HG02973 (cell line): Measurements from ENCODE around the gene RRN3.
"Not testable (repeated sequence)": the region's sequence is repeated elsewhere in the genome, so short reads cannot be mapped to it uniquely, and the experiment has no call there.

Source experiments
- ATAC-seq: cut with Tn5 transposase; IDR thresholded peaks from one replicate; pipeline ENCODE4 v1.9.1; 2021; ENCODE audit warnings: moderate library complexity; ENCODE audit not compliant: unreplicated experiment

The RRN3 gene

DNA sequence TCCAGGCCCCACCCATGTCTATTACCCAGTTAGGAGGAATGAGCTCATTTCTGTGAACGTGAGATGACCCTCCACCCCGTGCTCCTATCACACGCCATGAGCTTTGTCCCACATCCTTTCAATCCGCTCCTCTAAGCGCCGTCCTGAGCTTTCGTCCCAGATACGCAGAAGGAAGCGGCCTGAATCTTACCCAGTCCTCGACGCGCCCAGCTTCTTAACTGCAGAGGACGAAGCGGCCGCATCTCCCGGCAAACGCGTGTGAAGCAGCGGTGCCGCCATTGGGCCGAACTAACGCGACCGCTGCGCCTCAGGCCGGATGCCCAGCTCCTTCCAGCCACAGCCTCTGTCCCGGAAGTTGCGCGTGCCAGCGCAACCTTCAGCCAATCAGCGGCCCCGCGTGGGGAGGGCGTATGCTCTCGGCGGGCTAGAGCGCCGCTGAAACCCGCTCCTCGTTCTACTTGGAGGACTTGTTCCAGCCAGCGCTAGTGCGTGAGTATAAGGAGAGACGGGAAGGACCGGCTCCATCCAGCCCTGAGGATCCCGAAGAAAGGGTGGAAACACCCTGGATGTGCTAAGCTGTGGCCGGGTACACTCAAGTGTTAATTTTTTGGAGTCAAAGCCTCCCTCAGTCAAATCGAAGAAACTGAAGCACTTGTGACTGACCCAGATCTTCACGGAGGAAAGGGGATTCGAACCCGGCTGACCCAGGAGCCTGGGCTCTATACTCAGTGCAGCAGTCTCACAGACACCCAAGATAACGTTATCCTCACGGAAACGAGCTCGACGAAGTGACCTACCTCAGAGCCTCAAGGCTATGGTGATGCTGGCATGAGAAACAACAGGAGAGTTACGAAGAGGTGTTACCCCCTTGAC lies at the start of gene RRN3:
TSS of gene RRN3 (minus strand) at position 318 of the 873 bp plus-strand sequence. CDS start at position 279, 39 bp downstream.
- ATAC-seq: peak; percentile 96

- not testable (repeated sequence) for ATAC-seq
These were observed 49.6 kb upstream of the RRN3 start for GRCh38 chr16:15143601-15144091.

DNA sequence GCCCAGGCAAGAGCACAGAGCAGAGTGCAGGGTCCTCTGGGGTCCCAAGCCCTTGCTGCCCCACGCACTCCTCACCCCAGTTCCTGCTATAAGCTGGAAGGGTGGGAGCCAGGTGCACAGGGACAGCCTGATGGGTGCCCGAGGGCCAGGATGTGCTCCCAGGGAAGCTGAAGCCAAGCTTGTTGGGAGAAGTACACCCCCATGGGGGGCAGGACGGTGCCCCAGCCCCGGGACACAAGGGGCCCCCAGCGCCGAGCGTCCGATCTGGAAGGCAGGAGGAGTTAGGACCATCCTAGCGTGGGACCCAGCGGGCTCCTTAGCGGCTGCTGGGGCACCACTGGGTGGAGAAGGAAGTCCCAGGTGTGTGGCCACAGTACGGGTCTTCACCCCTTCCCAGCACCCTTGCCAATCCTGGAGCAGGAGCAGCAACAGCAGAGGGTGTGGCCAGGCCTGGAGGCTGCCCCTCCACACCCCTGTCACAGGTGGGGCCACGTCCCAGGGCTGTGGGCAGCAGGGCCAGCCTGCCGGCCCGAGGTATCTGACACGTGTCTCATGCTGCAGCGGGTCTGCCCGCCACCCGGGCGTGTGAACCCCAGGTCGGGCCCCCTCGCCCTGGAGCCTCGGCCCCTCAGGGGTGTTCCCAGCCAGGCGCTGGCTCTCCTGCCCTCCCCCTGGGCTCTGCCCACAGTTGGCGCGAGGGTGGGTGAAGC lies 49.0 kb upstream of the RRN3 start:
- not testable (repeated sequence) for ATAC-seq

- ATAC-seq: not testable (repeated sequence)
These were observed 48.2 kb upstream of the RRN3 start for GRCh38 chr16:15142107-15142890.

DNA sequence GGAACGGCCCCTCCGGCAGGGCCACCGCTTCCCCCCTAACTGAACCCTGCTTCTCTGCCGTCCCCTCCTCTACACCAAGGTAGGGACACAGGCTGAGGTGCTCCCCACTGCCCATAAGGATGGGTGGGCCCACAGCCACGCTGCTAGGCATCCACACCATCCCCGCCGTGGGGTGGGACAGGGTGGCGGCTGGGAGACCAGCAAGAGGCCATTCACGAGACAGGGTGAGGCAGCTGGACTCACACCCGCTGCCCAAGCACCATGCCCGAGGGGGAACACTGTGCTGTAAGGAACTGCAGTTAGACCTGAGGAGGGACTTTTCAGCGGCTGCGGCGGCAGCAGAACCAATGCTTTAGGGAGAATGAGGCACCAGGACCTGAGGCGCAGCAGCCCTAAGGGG lies 47.5 kb upstream of the RRN3 start:
- no peak for ATAC-seq

DNA sequence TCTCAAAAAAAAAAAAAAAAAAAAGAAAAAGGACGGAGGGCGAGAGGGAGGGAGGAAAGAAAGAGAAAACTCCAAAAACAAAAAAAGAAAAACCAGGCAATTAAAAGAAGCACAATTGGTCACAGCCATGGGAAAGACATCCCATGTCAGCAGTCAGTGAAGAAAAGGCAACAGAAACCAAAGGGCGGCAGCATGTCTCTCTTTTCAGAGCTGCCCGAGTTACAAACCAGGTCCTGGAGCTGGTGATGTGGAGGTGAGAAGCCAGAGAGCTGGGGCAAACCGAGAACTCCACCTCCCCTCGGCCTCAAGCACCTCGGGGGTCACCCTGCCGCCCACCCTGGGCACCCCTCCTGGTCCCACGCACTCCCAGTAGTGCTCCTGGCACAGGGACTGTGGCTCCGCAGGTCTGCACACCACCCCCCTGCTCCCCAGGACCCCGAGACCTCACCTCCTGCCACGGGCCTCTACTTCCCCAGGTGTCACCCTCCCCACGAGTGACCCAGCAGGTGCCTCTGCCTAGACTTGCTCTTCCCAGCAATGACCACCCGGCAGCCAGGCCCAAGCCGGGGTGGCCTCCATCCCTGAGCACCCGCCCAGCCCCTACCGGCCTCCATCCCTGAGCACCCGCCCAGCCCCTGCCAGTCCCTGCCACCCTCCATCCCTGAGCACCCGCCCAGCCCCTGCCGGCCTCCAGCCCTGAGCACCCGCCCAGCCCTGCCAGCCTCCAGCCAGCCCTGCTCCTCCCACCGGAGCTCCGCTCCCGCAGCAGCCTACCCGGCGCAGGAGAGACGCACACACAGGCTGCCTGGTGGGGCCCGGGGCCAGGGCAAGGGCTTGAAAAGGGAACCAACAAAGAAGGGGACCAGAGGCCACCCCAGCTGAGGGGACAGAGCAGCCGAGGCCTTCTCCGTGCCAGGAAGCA lies 46.6 kb upstream of the RRN3 start:
- ATAC-seq: not testable (repeated sequence)

GRCh38 chr16:15137514-15137913 lies 43.4 kb upstream of the RRN3 start:
- ATAC-seq: not testable (repeated sequence)

GRCh38 chr16:15135483-15136360 lies 41.6 kb upstream of the RRN3 start:
- ATAC-seq: not testable (repeated sequence)

GRCh38 chr16:15134752-15135482 lies 40.8 kb upstream of the RRN3 start:
- ATAC-seq: not testable (repeated sequence)

DNA sequence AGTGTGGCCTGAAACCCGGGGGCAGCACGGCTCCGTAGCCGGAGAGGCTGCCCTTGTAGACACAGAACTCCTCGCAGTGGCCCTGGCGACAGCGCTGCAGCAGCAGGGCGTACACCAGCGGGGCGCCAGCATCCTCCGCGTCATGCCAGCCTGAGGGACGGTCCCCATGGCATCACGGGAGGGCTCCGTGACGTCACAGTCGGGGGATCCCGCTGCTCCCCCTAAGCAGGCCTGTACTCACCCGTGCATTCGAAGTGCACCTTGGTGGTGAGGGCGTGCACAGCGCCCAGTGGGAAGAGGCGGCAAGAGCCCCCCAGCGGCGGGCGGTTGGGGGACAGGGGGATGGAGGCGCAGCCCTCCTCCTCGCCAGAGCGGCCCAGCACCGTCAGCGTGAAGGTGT lies 39.5 kb upstream of the RRN3 start:
- ATAC-seq: not testable (repeated sequence)

GRCh38 chr16:15132719-15133428 lies 38.8 kb upstream of the RRN3 start:
- ATAC-seq: not testable (repeated sequence)

DNA sequence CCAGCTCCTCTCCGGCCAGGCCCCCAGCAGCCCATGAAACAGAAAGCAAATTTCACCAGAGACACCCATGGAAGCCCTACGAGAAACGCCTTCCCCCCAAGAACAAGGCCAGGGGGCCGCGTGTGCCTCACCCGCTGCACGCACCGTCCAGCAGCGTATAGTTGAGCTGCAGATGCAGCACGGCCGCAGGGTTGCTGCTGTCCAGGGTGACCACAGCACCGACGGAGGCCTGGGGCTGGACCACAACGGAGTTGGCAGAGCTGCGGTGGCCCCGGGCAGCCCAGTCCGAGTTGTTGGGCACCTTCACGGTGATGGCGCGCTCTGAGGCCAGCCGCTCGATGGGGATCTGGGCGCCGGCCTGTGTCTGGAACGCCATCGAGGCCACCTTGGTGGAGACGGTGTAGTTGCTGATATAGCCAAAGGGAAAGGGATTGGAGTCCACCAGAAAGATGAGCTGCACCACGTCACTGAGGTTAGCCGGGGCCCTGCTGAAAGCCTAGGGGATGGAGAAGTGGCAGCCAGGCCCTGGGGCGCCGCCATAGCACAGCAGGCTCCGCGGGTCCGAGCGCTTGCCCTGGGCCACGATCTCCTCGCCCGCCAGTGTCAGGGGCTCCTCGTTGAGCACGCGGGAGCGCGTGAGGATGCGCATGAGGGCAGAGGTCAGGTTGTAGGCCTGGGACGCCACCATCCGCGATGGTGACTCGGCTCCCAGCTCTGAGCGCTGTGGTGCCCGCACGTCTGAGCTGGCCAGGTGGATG lies 37.0 kb upstream of the RRN3 start:
- not testable (repeated sequence) for ATAC-seq

- ATAC-seq: not testable (repeated sequence)
These were observed 36.3 kb upstream of the RRN3 start for GRCh38 chr16:15130256-15130932.

DNA sequence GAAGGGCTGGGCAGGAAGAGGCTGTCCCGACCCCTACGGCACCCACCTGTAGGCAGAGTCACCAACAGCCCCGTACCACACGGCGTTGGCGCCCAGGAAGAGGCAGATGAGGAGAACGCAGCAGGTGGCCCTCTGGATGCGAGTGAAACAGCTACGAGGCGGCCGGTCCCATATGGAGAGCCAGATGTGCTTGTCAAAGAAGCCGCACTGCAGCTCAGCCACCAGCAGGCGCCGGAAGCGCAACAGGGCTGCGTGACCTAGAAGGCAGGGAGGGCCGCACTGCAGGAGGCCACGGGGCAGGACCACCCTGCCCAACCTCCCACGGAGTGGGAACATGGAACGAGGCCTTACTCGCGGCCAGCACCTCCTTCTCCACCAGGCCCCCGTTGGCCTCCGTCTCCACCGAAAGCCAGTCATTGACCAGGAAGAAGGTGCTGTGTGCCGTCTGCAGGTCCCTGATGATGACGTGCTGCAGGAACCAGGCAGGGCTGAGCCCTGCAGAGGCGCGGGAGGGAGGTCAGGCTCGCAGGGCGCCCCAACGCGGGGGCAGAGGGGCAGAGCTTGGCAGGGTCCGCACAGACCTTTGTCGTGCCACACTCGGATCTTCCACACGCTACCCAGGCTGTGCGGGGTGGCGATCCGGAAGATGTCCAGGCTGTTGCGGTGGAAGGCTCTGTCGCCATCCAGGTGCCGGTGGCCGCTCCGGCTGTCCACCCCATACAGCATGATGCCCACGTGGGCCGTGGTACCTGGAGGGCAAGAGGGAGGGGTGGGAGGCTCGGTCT lies 33.8 kb upstream of the RRN3 start:
- not testable (repeated sequence) for ATAC-seq

DNA sequence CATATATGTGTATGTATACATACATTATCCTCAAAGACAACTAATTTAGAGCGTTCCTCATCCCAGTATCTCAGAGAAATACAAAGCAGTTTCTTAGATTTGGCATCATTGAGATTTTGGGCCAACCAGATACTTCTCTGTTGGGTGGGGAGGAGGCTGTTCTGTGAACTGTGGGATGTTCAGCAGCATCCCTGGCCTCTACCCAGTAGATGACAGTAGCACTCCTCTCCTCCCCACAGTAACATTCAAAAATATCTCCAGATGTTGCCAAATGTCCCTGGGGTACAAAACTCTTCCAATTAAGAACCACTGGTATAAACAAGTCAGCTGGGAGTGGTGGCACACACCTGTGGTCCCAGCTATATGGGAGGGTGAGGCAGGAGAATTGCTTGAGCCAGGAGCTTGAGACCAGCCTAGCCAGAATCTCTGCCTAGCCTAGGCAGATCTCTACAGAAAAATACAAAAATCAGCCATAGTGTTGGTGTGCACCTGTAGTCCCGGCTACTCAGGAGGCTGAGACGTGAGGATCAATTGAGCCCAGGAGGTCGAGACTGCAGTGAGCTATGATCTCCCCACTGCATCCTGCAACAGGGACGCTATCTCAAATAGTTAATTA lies 6.4 kb upstream of the RRN3 start:
- ATAC-seq: not testable (repeated sequence)
